HG02798 (cell line): Measurements from ENCODE around the gene SLC37A1.
"Not testable (repeated sequence)": the region's sequence is repeated elsewhere in the genome, so short reads cannot be mapped to it uniquely, and the experiment has no call there.

Source experiments
- ATAC-seq: cut with Tn5 transposase; IDR thresholded peaks from one replicate; pipeline ENCODE4 v1.9.1; 2021; ENCODE audit warnings: mild to moderate bottlenecking; ENCODE audit not compliant: unreplicated experiment, poor library complexity

The SLC37A1 gene

DNA sequence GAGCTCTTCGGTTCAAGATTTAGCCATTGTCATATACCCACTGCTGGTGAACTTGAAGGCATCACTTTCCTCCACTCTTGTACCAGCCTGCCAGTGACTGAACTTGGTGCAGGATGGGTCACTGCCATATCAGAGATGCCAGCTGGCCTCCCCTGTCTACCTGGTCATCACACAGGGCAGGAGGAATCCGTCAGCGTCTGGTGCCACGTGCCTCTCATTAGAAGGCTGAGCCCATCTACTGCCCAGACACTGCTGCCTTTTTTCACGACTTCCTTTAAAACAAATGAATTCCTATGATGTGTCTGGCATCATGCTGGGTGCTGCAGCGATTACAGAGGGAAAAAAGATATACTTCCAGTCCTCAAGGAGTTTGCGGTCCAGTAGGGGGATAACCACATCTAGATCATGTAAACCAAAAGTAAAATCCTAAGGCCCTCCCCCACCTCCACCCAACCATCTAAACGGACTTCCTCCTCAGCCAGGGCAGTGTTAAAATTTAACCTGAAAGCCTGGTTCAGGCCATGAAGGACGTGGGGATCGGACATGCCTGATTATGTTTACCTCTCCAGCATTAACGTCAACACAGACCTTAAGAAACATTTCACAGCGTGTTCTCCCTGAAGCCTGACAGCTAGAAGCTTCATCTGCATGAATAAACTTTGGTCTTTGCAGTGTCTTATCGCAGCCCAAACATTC is 110.6 kb downstream of the SLC37A1 start:
- no peak for ATAC-seq

DNA sequence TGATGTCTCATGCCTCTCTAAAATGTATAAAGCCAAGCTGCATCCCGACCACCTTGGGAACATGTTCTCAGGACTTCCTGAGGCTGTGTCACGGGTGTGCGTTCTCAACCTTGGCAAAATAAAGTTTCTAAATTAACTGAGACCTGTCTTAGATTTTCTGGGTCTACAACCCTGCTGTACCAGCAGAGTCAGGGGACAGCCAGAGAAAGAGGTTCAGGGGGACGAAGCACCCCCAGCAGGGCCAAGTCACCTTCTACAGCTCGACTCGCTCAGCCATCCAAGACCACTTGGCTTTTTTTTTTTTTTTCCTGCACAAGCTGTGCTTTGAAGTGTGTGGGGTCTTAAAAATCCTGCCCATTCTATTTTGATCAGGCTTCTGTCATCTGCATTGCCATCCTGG is 111.3 kb downstream of the SLC37A1 start:
- no peak for ATAC-seq

DNA sequence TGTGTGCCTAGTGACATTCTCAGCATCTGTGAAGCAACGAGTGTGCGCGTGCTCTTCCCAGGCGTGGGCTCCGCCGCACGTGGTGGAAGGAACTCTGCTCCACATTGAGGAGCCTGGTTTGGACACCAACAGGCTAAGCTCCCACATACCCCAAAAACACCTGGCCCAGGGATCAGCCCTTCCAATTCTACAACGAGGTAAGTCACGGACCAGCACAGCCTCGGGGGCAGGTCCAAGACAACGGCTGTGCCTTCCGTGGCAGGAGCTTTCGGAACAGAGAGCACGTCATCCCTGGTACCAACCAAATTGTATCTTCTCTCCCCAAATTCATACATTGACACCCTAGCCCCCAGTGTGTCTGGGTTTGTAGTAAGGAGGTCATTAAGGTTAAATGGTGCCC is 112.5 kb downstream of the SLC37A1 start:
- ATAC-seq, result no peak

DNA sequence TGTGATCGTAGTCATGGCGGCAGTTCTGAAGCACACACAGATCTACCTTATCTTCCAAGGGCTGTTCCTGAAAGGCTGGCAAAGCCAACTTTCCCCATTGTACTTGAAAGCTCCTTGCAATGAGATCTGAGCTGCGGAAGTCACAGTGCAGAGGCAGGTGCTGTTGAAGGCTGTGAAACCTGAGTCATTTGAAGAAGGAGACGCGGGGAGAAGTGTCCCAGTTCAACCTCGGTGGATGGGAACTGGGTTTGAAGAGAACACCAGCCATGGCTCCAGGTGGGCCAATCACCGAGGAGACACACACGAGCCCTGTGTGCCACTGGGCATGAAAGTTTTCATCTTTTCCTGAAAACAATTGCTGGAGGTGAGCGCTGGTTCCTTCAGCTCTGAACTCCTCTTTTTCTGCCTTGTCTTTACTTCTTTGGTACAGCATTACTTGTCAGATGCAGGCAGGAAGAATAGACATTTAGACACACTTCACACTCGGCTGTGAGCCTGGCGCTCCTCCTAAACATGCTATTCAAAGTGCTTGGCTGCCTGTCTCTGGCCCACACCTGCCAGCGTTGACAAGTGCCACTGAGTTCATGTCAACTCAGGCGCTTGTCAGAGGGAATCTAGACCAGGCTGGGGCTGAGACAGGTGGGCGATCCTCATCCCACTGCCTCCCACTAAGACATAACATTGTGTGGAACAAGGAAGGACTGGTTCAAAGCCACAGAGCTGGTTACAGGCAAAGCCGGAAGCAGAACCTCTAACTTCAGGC is 114.1 kb downstream of the SLC37A1 start:
- no peak for ATAC-seq

DNA sequence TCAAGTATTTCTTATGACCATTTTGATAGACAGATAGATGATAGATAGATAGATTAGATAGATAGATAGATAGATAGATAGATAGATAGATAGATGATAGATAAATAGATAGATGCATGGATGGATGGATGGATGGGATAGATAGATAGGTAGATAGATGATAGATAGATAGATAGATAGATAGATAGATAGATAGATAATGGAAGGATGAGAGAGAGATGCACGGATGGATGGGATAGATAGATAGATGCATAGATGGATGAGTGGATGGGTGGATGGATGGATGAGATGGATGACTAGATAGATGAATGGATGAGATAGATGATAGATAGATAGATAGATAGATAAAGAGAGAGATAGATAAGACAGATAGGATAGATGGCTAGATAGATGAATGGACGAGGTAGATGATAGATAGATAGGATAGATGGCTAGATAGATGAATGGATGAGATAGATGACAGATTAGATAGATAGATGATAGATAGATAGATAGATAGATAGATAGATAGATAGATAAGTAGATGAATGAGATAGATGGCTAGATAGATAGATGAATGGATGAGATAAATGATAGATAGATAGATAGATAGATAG is 114.9 kb downstream of the SLC37A1 start:
- not testable (repeated sequence) for ATAC-seq

DNA sequence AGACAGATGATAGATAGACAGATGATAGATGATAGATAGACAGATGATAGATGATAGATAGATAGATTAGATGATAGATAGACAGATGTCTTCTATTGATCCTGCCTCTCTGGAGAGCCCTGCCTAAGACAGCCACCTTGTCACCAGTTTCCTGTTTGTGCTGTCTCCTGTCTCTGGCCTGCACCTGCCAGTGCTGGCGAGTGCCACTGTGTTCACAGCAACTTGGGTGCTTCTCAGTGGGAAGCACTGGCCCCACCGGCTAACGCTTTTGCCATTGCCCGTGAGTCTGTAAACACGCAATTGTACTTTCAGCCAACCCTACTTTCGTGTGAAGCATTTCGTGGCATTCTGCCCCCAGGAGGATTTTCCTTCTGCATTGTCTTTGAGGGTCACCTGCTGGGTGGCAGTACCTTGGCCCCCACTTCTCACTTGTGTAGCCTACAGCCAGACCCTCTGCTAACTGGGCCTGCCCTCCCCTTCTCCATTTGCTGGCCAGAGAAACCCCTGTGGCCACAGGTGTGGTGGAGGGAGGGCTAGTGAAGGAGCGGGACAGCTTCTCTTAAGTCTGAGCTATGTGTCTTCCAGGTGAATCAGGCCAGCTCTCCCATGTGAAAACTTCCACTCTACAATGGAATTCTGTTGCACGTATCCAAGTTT is 116.4 kb downstream of the SLC37A1 start:
- ATAC-seq, result no peak

DNA sequence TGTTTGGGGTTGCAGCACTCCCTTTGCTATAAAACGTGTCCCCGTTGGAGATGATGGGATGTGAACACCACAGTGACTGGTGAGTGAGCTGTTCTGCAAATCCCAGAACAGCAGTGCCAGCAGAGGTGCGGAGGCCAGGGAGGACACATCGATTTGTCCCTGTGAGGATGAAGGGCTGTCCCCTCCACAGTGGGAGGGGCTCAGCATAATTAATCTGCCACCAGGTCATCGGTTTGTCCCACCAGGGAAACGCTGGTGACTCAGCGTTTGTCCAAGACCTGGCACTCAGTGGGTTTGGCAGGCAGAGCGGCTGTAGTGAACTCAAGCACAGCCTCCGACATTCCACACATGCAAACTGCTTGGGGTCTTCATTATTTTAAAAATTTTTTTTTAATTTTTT is 117.0 kb downstream of the SLC37A1 start:
- ATAC-seq, result no peak
